RPMI8226 (cell line): Measurements from ENCODE around the gene MTFR2.
A peak's percentile ranks its signal among the peaks of the same experiment; 100 is the strongest.

ENCODE experiments used
- DNase-seq: peaks from one replicate; pipeline ENCODE4 v3.0.0-alpha.2; 2015

MTFR2 gene

GRCh38 chr6:136249811-136250685, at the start of gene MTFR2:
Gene MTFR2 (minus strand): TSS chr6:136250311. CDS start chr6:136249099, 1,212 bp downstream.
- DNase-seq = peak; percentile 96

GRCh38 chr6:136294621-136295020, 44.5 kb upstream of the MTFR2 start:
- DNase-seq = no peak

GRCh38 chr6:136290410-136291010, 40.4 kb upstream of the MTFR2 start:
- peak; percentile 83 for DNase-seq

- DNase-seq = peak; percentile 97
Measured at GRCh38 chr6:136289579-136290409, 39.7 kb upstream of the MTFR2 start, which contains the start of gene BCLAF1. Gene BCLAF1 (minus strand): TSS chr6:136289846. CDS start chr6:136279866, 9,980 bp downstream.

GRCh38 chr6:136289327-136289578, 39.1 kb upstream of the MTFR2 start:
- DNase-seq = peak; percentile 92

GRCh38 chr6:136288566-136289326, 38.6 kb upstream of the MTFR2 start:
- DNase-seq = peak; percentile 65

- no peak for DNase-seq
Measured at GRCh38 chr6:136284909-136285308, 34.8 kb upstream of the MTFR2 start.

- DNase-seq = no peak
Measured at GRCh38 chr6:136282906-136283305, 32.8 kb upstream of the MTFR2 start.

- DNase-seq = no peak
Measured at GRCh38 chr6:136280032-136280609, 30.0 kb upstream of the MTFR2 start.

GRCh38 chr6:136274062-136274461, 24.0 kb upstream of the MTFR2 start:
- DNase-seq = no peak

- no peak for DNase-seq
Measured at GRCh38 chr6:136265101-136265500, 15.0 kb upstream of the MTFR2 start.

- no peak for DNase-seq
Measured at GRCh38 chr6:136262940-136263339, 12.8 kb upstream of the MTFR2 start.

- no peak for DNase-seq
Measured at GRCh38 chr6:136254851-136255466, 4.8 kb upstream of the MTFR2 start.

- DNase-seq = no peak
Measured at GRCh38 chr6:136253734-136254133, 3.6 kb upstream of the MTFR2 start.

GRCh38 chr6:136252441-136252840, 2.3 kb upstream of the MTFR2 start:
- DNase-seq = no peak

- no peak for DNase-seq
Measured at GRCh38 chr6:136251394-136251793, 1.3 kb upstream of the MTFR2 start.

- DNase-seq = peak; percentile 5
Measured at GRCh38 chr6:136250686-136251008, 536 bp upstream of the MTFR2 start.

- no peak for DNase-seq
Measured at GRCh38 chr6:136249336-136249735, 775 bp downstream of the MTFR2 start.

- no peak for DNase-seq
Measured at GRCh38 chr6:136244061-136244616, 6.0 kb downstream of the MTFR2 start.

- no peak for DNase-seq
Measured at GRCh38 chr6:136236466-136237293, 13.4 kb downstream of the MTFR2 start.

- no peak for DNase-seq
Measured at GRCh38 chr6:136235233-136235564, 14.9 kb downstream of the MTFR2 start.
